ENCODE measurements around the gene CALCOCO1. TPM values are rescaled to one million over a fixed set of nuclear protein-coding genes. Genes with fewer than 3 reads are reported as not detected.

Gene CALCOCO1
- polyA plus RNA-seq, 2 donors: 49.7 to 72.7 TPM

GRCh38 chr12:53759261-53759660 is 32.0 kb upstream of the CALCOCO1 start:
- H3K27ac ChIP-seq (ENCODE audit: low read depth in 2 of 2, low read length in 1 of 2): no peak overlapping the region
- no peak overlapping the region for H3K4me3 ChIP-seq (ENCODE audit: low read depth in 1 of 2, low read length in 2 of 2)
- H3K4me1 ChIP-seq (ENCODE audit: control insufficient read depth in 2 of 2, insufficient read depth in 2 of 2, low read length in 1 of 2): peaks cover 0 to 3% of the 10 kb centered on the region in 2 donors
- WGBS, 2 donors: 61 to 63% methylated on average over 2 of the region's 2 CpGs
- no peaks in the 10 kb centered on the region for H3K27me3 ChIP-seq (ENCODE audit: control insufficient read depth in 1 of 2, insufficient read depth in 2 of 2, low read length in 2 of 2)
- no peaks in the 10 kb centered on the region for H3K9me3 ChIP-seq (ENCODE audit: control insufficient read depth in 2 of 2, insufficient read depth in 1 of 2, low read depth in 1 of 2, low read length in 1 of 2)
- H3K36me3 ChIP-seq (ENCODE audit: control insufficient read depth in 2 of 2, insufficient read depth in 2 of 2, low read length in 1 of 2): no peaks in the 10 kb centered on the region

DNA sequence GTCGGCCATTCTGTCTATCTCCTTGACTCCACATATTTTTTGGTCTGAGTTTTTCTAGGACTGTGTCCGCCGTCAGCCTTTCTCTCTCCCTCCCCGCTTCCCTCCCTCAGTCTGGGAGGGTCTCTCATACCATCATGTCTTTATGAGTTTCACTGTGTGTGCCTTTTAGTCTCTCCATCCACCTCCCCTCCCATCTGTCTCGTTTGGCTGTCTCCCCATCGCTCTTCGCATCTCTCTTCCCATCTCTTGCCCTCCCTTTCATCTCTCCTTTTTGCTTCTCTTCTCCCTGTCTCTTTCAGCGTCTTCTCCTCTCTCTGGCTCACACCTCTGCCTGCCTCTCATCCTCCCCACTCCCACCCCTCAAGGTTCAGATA is 31.5 kb upstream of the CALCOCO1 start:
- WGBS, 2 donors: 47 to 55% methylated on average over 8 of the region's 8 CpGs
- H3K27ac ChIP-seq (ENCODE audit: low read depth in 2 of 2, low read length in 1 of 2): no peak overlapping the region
- H3K9me3 ChIP-seq (ENCODE audit: control insufficient read depth in 2 of 2, insufficient read depth in 1 of 2, low read depth in 1 of 2, low read length in 1 of 2): no peaks in the 10 kb centered on the region
- no peaks in the 10 kb centered on the region for H3K27me3 ChIP-seq (ENCODE audit: control insufficient read depth in 1 of 2, insufficient read depth in 2 of 2, low read length in 2 of 2)
- peaks cover 0 to 3% of the 10 kb centered on the region in 2 donors for H3K4me1 ChIP-seq (ENCODE audit: control insufficient read depth in 2 of 2, insufficient read depth in 2 of 2, low read length in 1 of 2)
- no peak overlapping the region for H3K4me3 ChIP-seq (ENCODE audit: low read depth in 1 of 2, low read length in 2 of 2)
- H3K36me3 ChIP-seq (ENCODE audit: control insufficient read depth in 2 of 2, insufficient read depth in 2 of 2, low read length in 1 of 2): no peaks in the 10 kb centered on the region

- Histone ChIP-seq H3K9me3 (ENCODE audit: control insufficient read depth in 2 of 2, insufficient read depth in 1 of 2, low read depth in 1 of 2, low read length in 1 of 2) (no peaks in the 10 kb centered on the region), H3K4me3 (ENCODE audit: low read depth in 1 of 2, low read length in 2 of 2) (no peak overlapping the region), H3K4me1 (ENCODE audit: control insufficient read depth in 2 of 2, insufficient read depth in 2 of 2, low read length in 1 of 2) (peaks cover 0 to 3% of the 10 kb centered on the region in 2 donors), H3K27me3 (ENCODE audit: control insufficient read depth in 1 of 2, insufficient read depth in 2 of 2, low read length in 2 of 2) (no peaks in the 10 kb centered on the region), H3K27ac (ENCODE audit: low read depth in 2 of 2, low read length in 1 of 2) (no peak overlapping the region), H3K36me3 (ENCODE audit: control insufficient read depth in 2 of 2, insufficient read depth in 2 of 2, low read length in 1 of 2) (no peaks in the 10 kb centered on the region)
- WGBS, 2 donors: 53 to 61% methylated on average over 7 of the region's 7 CpGs
Observed at GRCh38 chr12:53758081-53758729, 31.0 kb upstream of the CALCOCO1 start.

DNA sequence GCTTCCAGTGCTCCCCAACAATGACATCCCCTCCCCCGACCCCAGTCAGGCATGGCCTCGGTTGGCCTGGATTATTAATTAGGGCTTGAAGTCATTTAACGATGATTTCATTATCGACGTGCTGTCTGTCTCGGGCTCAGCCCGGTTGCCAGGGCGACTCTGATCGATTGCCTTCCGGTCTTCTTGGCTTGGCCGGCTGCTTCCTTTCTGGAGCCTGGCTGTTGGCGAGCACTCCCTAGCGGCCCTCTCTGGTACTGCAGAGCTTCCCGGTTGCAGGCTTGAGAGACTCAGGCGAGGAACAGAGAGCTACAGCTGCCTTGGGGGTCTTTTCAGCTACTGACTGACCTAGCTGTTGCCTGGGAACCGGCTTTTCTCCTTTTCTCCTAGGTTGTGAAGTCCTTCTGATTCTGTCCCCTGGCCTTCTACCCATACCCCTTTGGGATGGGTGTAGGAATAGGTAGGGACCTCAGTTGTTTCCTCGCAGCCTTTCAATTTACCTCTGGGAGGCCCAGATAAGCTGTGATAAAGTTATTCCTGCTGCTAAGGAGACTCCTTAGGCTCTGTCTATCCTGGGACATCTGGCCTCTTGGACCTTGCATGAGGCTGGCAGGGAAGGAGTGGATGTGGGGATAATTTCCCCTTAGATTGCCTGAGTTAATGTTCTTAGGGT is 30.0 kb upstream of the CALCOCO1 start:
- no peak overlapping the region for H3K4me3 ChIP-seq (ENCODE audit: low read depth in 1 of 2, low read length in 2 of 2)
- no peak overlapping the region for H3K27ac ChIP-seq (ENCODE audit: low read depth in 2 of 2, low read length in 1 of 2)
- no peaks in the 10 kb centered on the region for H3K27me3 ChIP-seq (ENCODE audit: control insufficient read depth in 1 of 2, insufficient read depth in 2 of 2, low read length in 2 of 2)
- WGBS, 2 donors: 9 to 13% methylated on average over 17 of the region's 17 CpGs
- no peaks in the 10 kb centered on the region for H3K36me3 ChIP-seq (ENCODE audit: control insufficient read depth in 2 of 2, insufficient read depth in 2 of 2, low read length in 1 of 2)
- peaks cover 0 to 3% of the 10 kb centered on the region in 2 donors for H3K4me1 ChIP-seq (ENCODE audit: control insufficient read depth in 2 of 2, insufficient read depth in 2 of 2, low read length in 1 of 2)
- H3K9me3 ChIP-seq (ENCODE audit: control insufficient read depth in 2 of 2, insufficient read depth in 1 of 2, low read depth in 1 of 2, low read length in 1 of 2): no peaks in the 10 kb centered on the region

GRCh38 chr12:53756300-53757100 is 29.2 kb upstream of the CALCOCO1 start:
- Histone ChIP-seq H3K36me3 (ENCODE audit: control insufficient read depth in 2 of 2, insufficient read depth in 2 of 2, low read length in 1 of 2) (no peaks in the 10 kb centered on the region), H3K27ac (ENCODE audit: low read depth in 2 of 2, low read length in 1 of 2) (no peak overlapping the region), H3K4me1 (ENCODE audit: control insufficient read depth in 2 of 2, insufficient read depth in 2 of 2, low read length in 1 of 2) (peaks cover 0 to 3% of the 10 kb centered on the region in 2 donors), H3K9me3 (ENCODE audit: control insufficient read depth in 2 of 2, insufficient read depth in 1 of 2, low read depth in 1 of 2, low read length in 1 of 2) (no peaks in the 10 kb centered on the region), H3K4me3 (ENCODE audit: low read depth in 1 of 2, low read length in 2 of 2) (no peak overlapping the region), H3K27me3 (ENCODE audit: control insufficient read depth in 1 of 2, insufficient read depth in 2 of 2, low read length in 2 of 2) (no peaks in the 10 kb centered on the region)
- WGBS, 2 donors: 78 to 88% methylated on average over 5 of the region's 5 CpGs

- no peaks in the 10 kb centered on the region for H3K27me3 ChIP-seq (ENCODE audit: control insufficient read depth in 1 of 2, insufficient read depth in 2 of 2, low read length in 2 of 2)
- H3K9me3 ChIP-seq (ENCODE audit: control insufficient read depth in 2 of 2, insufficient read depth in 1 of 2, low read depth in 1 of 2, low read length in 1 of 2): no peaks in the 10 kb centered on the region
- H3K36me3 ChIP-seq (ENCODE audit: control insufficient read depth in 2 of 2, insufficient read depth in 2 of 2, low read length in 1 of 2): no peaks in the 10 kb centered on the region
- H3K4me1 ChIP-seq (ENCODE audit: control insufficient read depth in 2 of 2, insufficient read depth in 2 of 2, low read length in 1 of 2): peaks cover 2 to 6% of the 10 kb centered on the region in 2 donors
- H3K4me3 ChIP-seq (ENCODE audit: low read depth in 1 of 2, low read length in 2 of 2): no peak overlapping the region
- 53 to 63% methylated on average over 3 of the region's 3 CpGs for WGBS, 2 donors
- H3K27ac ChIP-seq (ENCODE audit: low read depth in 2 of 2, low read length in 1 of 2): no peak overlapping the region
Observed at GRCh38 chr12:53755893-53756292, 28.6 kb upstream of the CALCOCO1 start.

- Histone ChIP-seq H3K36me3 (ENCODE audit: control insufficient read depth in 2 of 2, insufficient read depth in 2 of 2, low read length in 1 of 2) (no peaks in the 10 kb centered on the region), H3K27ac (ENCODE audit: low read depth in 2 of 2, low read length in 1 of 2) (no peak overlapping the region), H3K4me1 (ENCODE audit: control insufficient read depth in 2 of 2, insufficient read depth in 2 of 2, low read length in 1 of 2) (peaks cover 6% of the 10 kb centered on the region in 2 donors), H3K27me3 (ENCODE audit: control insufficient read depth in 1 of 2, insufficient read depth in 2 of 2, low read length in 2 of 2) (no peaks in the 10 kb centered on the region), H3K4me3 (ENCODE audit: low read depth in 1 of 2, low read length in 2 of 2) (no peak overlapping the region), H3K9me3 (ENCODE audit: control insufficient read depth in 2 of 2, insufficient read depth in 1 of 2, low read depth in 1 of 2, low read length in 1 of 2) (no peaks in the 10 kb centered on the region)
- WGBS, 2 donors: 80 to 83% methylated on average over 4 of the region's 4 CpGs
Observed at GRCh38 chr12:53755451-53755891, 28.2 kb upstream of the CALCOCO1 start.

- Histone ChIP-seq H3K27me3 (ENCODE audit: control insufficient read depth in 1 of 2, insufficient read depth in 2 of 2, low read length in 2 of 2) (no peaks in the 10 kb centered on the region), H3K36me3 (ENCODE audit: control insufficient read depth in 2 of 2, insufficient read depth in 2 of 2, low read length in 1 of 2) (no peaks in the 10 kb centered on the region), H3K4me1 (ENCODE audit: control insufficient read depth in 2 of 2, insufficient read depth in 2 of 2, low read length in 1 of 2) (peaks cover 6 to 7% of the 10 kb centered on the region in 2 donors), H3K4me3 (ENCODE audit: low read depth in 1 of 2, low read length in 2 of 2) (no peak overlapping the region), H3K9me3 (ENCODE audit: control insufficient read depth in 2 of 2, insufficient read depth in 1 of 2, low read depth in 1 of 2, low read length in 1 of 2) (no peaks in the 10 kb centered on the region), H3K27ac (ENCODE audit: low read depth in 2 of 2, low read length in 1 of 2) (no peak overlapping the region)
- 25 to 35% methylated on average over 4 of the region's 4 CpGs for WGBS, 2 donors
Observed at GRCh38 chr12:53754633-53755264, 27.5 kb upstream of the CALCOCO1 start.

DNA sequence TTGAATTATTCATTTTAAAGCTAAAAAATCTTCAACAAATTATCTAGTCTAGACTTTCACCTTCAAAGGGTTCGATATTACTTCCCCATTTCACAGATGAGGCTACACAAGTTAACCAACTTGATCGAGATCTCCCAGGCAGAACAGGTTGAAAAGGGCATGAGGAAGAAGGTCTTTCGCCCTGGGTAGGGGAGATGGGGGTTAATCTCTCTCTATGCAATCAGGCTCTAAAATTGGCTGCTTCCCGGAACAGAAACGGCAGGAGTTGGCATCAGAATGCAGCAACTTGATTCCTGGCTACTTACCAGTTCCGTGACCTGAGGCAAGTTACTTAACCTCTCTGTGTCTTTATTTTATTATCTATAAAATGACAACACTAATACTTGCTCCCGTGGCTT is 26.9 kb upstream of the CALCOCO1 start:
- Histone ChIP-seq H3K4me3 (ENCODE audit: low read depth in 1 of 2, low read length in 2 of 2) (no peak overlapping the region), H3K9me3 (ENCODE audit: control insufficient read depth in 2 of 2, insufficient read depth in 1 of 2, low read depth in 1 of 2, low read length in 1 of 2) (no peaks in the 10 kb centered on the region), H3K27ac (ENCODE audit: low read depth in 2 of 2, low read length in 1 of 2) (no peak overlapping the region), H3K36me3 (ENCODE audit: control insufficient read depth in 2 of 2, insufficient read depth in 2 of 2, low read length in 1 of 2) (no peaks in the 10 kb centered on the region), H3K4me1 (ENCODE audit: control insufficient read depth in 2 of 2, insufficient read depth in 2 of 2, low read length in 1 of 2) (peaks cover 6 to 7% of the 10 kb centered on the region in 2 donors), H3K27me3 (ENCODE audit: control insufficient read depth in 1 of 2, insufficient read depth in 2 of 2, low read length in 2 of 2) (no peaks in the 10 kb centered on the region)
- 44 to 50% methylated on average over 7 of the region's 7 CpGs for WGBS, 2 donors

Measured in esophagus (tissue), 2 donors.